PC-3 (cell line): ENCODE data around the gene EIF4G1.

ENCODE experiments used
- EZH2 ChIP-seq: fragments of 300-600 bp; sonication (generic); IDR thresholded peaks from one replicate; pipeline ENCODE4 v1.6.1; 2017; ENCODE audit warnings: antibody characterized with exemption, mild to moderate bottlenecking, low read length; ENCODE audit not compliant: unreplicated experiment
- EZH2phosphoT487 ChIP-seq: fragments of 300-600 bp; sonication (generic); IDR thresholded peaks from 2 replicates; pipeline ENCODE4 v1.6.1; 2018; ENCODE audit warnings: mild to moderate bottlenecking, antibody characterized with exemption, low read length, borderline replicate concordance
- TF ChIP-seq, protein P1 (sequence below): fragments of 300-600 bp; sonication (generic); conservative IDR thresholded peaks from 2 replicates; pipeline ENCODE4 v1.5.1; 2017; ENCODE audit warnings: antibody characterized with exemption, low read depth, mild to moderate bottlenecking, low read length

DNA sequence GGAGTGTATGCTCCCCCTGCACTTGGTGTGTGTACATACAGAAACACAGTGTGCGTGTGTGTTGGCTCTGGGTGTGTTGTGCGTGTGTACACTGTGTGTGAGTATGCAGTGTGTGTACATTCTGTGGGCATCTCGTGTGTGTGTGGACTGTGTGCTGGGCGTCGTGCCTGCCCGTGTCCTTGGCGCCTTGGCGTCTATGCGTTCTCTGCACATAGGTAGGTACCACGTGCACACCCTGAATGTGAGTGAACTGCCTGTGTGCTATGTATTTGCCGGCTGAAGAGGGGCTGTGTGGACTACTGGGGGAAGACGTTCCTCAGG, 39.1 kb upstream of the EIF4G1 start:
- TF ChIP-seq, protein P1, sequence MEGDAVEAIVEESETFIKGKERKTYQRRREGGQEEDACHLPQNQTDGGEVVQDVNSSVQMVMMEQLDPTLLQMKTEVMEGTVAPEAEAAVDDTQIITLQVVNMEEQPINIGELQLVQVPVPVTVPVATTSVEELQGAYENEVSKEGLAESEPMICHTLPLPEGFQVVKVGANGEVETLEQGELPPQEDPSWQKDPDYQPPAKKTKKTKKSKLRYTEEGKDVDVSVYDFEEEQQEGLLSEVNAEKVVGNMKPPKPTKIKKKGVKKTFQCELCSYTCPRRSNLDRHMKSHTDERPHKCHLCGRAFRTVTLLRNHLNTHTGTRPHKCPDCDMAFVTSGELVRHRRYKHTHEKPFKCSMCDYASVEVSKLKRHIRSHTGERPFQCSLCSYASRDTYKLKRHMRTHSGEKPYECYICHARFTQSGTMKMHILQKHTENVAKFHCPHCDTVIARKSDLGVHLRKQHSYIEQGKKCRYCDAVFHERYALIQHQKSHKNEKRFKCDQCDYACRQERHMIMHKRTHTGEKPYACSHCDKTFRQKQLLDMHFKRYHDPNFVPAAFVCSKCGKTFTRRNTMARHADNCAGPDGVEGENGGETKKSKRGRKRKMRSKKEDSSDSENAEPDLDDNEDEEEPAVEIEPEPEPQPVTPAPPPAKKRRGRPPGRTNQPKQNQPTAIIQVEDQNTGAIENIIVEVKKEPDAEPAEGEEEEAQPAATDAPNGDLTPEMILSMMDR: no peak
- TF ChIP-seq EZH2: no peak
- no peak for TF ChIP-seq EZH2phosphoT487
